ENCODE results near the gene OGN.

DNA sequence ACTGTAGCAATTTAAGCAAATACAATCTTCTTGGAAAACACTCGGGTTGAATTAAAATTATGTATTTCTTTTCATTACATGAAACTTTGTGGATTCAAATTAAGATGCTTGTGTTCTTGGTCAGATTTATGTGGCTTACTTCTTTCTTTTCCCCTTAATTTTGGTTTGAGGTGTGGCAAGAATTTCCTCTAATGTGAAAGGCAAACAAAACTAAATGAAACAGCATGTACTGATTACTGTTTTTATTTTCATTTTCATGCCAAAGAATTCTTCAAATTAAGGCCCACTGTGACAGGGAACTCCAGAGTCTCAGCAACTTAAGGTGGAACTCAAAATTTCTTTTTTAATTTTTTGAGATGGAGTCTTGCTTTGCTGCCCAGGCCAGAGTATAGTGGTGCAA lies 20.0 kb upstream of the OGN start, which contains the start of gene OMD:
- TF ChIP-seq CTCF (conservative IDR thresholded peaks at IDR 0.05 in 1 of 2, IDR thresholded peaks at IDR 0.05 in 1 of 2; ENCODE audit: extremely low read depth in 1 of 2, insufficient read depth in 1 of 2, low read depth in 1 of 2, low read length in 2 of 2) (no peak), EZH2 (IDR thresholded peaks at IDR 0.05; ENCODE audit: borderline replicate concordance, low read length) (no peak)

All from mammary epithelial cell (primary cell).